CD4-positive, alpha-beta T cell (primary cell): ENCODE measurements around the gene TOM1L2. TPM values are rescaled to one million over a fixed set of nuclear protein-coding genes. Genes with fewer than 3 reads are reported as not detected.

Experiments
- ATAC-seq: fragments of 200-7000 bp; cut with Tn5 transposase; one replicate; pipeline ENCODE4 v1.10.0; 2022; ENCODE audit warnings: mild to moderate bottlenecking; ENCODE audit not compliant: poor library complexity
- CTCF ChIA-PET: fragments of 350-600 bp; sonication (Branson Sonifier 250); formaldehyde crosslinking; loops from one replicate; lab custom pipeline; 2021; ENCODE audit warnings: antibody characterized with exemption, inconsistent platforms; lab: Charles Lee
- POLR2A ChIA-PET: fragments of 350-600 bp; sonication (Branson Sonifier 250); formaldehyde crosslinking; loops from one replicate; lab custom pipeline; 2021; ENCODE audit warnings: antibody characterized with exemption, inconsistent platforms; lab: Charles Lee
- DNase-seq, 14 experiments: peaks; one replicate each; pipeline ENCODE4 v3.0.0-alpha.2; 2013 to 2020; ENCODE audit warnings: mixed read lengths in 2 of 14
- H3K27ac ChIP-seq, 2 donors: one replicate each; pipeline versions ENCODE4 v1.5.1 to v1.7.0; 2013; ENCODE audit warnings: low read length in 2 of 2, low read depth in 1 of 2, mild to moderate bottlenecking in 1 of 2
- H3K27me3 ChIP-seq, 2 experiments: 1 replicate in 1 of 2; 2 replicates in 1 of 2; pipeline versions ENCODE4 v1.6.1 to v1.7.0; 2013; ENCODE audit warnings: low read length in 2 of 2, control low read depth in 1 of 2, mild to moderate bottlenecking in 1 of 2, moderate library complexity in 1 of 2; ENCODE audit not compliant: insufficient read depth in 2 of 2, control insufficient read depth in 1 of 2
- H3K36me3 ChIP-seq: one replicate; pipeline ENCODE4 v1.6.1; 2013; ENCODE audit warnings: low read length, control low read depth; ENCODE audit not compliant: insufficient read depth
- H3K4me1 ChIP-seq: one replicate; pipeline ENCODE4 v1.6.1; 2013; ENCODE audit warnings: low read length, control low read depth; ENCODE audit not compliant: insufficient read depth
- H3K4me3 ChIP-seq: one replicate; pipeline ENCODE4 v1.5.1; 2013; ENCODE audit warnings: mild to moderate bottlenecking, low read length, moderate library complexity
- H3K9me3 ChIP-seq, 2 experiments: 1 replicate in 1 of 2; 2 replicates in 1 of 2; pipeline versions ENCODE4 v1.6.1 to v1.7.0; 2013; ENCODE audit warnings: low read length in 2 of 2, mild to moderate bottlenecking in 2 of 2, control low read depth in 1 of 2, moderate library complexity in 1 of 2; ENCODE audit not compliant: control insufficient read depth in 1 of 2, insufficient read depth in 1 of 2
- H3K27ac Mint-ChIP-seq: one replicate; pipeline ENCODE4 v1.8.0; 2020; ENCODE audit warnings: mixed read lengths
- H3K27me3 Mint-ChIP-seq: one replicate; pipeline ENCODE4 v1.8.0; 2021; ENCODE audit warnings: mixed read lengths
- H3K36me3 Mint-ChIP-seq: one replicate; pipeline ENCODE4 v1.8.0; 2021; ENCODE audit warnings: low read depth, mixed read lengths
- H3K4me1 Mint-ChIP-seq: one replicate; pipeline ENCODE4 v1.8.0; 2021; ENCODE audit warnings: low read depth, mixed read lengths
- H3K4me3 Mint-ChIP-seq: one replicate; pipeline ENCODE4 v1.8.0; 2020; ENCODE audit warnings: mild to moderate bottlenecking, mixed read lengths
- H3K9me3 Mint-ChIP-seq: one replicate; pipeline ENCODE4 v1.8.0; 2020; ENCODE audit warnings: mixed read lengths
- intact Hi-C, 2 experiments: fragments of 100-400 bp; cut with DNase I in 1 of 2; cut with micrococcal nuclease in 1 of 2; formaldehyde crosslinking; loops; one replicate each; pipeline versions ENCODE4 v1.15.1 to v1.9.0; 2023 to 2025; cut with DNase I, micrococcal nuclease
- total RNA-seq, 174 experiments: library from RNA in 2 of 174; stranded (reverse) in 2 of 174; gene quantifications; one replicate each; pipeline ENCODE4 v1.2.3 and lab custom pipeline; 2021 to 2026
- TF ChIP-seq, protein P1 (sequence below): fragments of 200-600 bp; IDR thresholded peaks from one replicate; pipeline ENCODE4 v1.8.0; 2022; ENCODE audit warnings: antibody characterized with exemption, mild to moderate bottlenecking

The TOM1L2 gene
- total RNA-seq, 2 experiments from 2014 or later: 28.5 to 30.5 TPM

DNA sequence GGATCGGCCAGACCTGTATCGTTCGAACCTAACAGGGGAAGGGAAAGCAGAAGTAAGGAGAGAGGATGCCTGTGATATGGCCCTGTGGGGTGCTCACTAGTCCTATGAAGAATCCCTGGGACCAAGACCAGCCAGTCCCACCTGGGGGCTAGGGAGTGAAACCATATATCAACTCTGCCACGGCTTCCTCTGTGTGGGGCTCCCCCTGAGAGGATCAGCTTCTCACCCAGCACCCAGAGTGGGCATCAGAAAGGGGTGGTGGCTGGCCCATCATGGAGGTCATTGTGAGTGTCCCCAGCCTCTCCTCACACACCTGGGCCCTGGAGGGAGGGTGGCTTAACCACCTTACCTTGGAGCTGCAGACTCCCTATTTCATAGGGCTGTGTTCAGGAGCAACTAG, 105.3 kb downstream of the TOM1L2 start:
- TF ChIP-seq, protein P1, sequence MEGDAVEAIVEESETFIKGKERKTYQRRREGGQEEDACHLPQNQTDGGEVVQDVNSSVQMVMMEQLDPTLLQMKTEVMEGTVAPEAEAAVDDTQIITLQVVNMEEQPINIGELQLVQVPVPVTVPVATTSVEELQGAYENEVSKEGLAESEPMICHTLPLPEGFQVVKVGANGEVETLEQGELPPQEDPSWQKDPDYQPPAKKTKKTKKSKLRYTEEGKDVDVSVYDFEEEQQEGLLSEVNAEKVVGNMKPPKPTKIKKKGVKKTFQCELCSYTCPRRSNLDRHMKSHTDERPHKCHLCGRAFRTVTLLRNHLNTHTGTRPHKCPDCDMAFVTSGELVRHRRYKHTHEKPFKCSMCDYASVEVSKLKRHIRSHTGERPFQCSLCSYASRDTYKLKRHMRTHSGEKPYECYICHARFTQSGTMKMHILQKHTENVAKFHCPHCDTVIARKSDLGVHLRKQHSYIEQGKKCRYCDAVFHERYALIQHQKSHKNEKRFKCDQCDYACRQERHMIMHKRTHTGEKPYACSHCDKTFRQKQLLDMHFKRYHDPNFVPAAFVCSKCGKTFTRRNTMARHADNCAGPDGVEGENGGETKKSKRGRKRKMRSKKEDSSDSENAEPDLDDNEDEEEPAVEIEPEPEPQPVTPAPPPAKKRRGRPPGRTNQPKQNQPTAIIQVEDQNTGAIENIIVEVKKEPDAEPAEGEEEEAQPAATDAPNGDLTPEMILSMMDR: no peak
- no peaks in the 10 kb centered on the region for H3K27me3 Mint-ChIP-seq
- H3K27ac Mint-ChIP-seq: no peak overlapping the region
- H3K36me3 ChIP-seq: peaks cover 40% of the 10 kb centered on the region
- intact Hi-C loops: no loop called here
- DNase-seq (no peak), ATAC-seq (no peak)
- no peak overlapping the region for H3K4me3 ChIP-seq
- H3K4me1 ChIP-seq: peaks cover 15% of the 10 kb centered on the region
- ChIA-PET POLR2A (no interaction called here), CTCF (no interaction called here)
- no peak overlapping the region for H3K27ac ChIP-seq
- peaks cover 18% of the 10 kb centered on the region for H3K4me1 Mint-ChIP-seq
- H3K27me3 ChIP-seq: no peaks in the 10 kb centered on the region
- H3K9me3 Mint-ChIP-seq: no peaks in the 10 kb centered on the region
- H3K36me3 Mint-ChIP-seq: peaks cover 45% of the 10 kb centered on the region
- H3K9me3 ChIP-seq: no peaks in the 10 kb centered on the region
- H3K4me3 Mint-ChIP-seq: no peak overlapping the region

DNA sequence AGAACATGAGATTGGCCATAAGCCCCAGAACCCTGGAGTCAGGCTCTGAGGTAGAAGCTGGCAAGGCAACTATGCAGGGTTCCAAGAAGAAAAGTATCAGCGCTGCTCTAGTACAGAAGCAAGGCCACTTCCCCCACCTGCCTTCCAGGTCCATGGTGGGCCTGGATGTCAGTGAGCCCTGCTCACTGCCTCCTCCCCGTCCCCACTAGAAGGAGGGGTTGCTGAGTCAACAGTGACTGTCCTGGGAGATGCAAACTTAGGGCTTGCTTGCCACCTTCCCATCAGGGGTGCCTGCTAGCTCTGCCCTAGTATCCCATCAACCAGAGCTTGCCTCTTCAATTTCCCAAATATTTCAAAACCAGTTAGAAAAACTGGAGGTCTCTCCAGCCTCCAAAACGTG, 105.8 kb downstream of the TOM1L2 start:
- ATAC-seq: no peak
- Histone ChIP-seq H3K36me3 (peaks cover 38% of the 10 kb centered on the region), H3K27me3 (no peaks in the 10 kb centered on the region), H3K4me1 (peaks cover 15% of the 10 kb centered on the region), H3K27ac (no peak overlapping the region), H3K4me3 (no peak overlapping the region), H3K9me3 (no peaks in the 10 kb centered on the region)
- TF ChIP-seq, protein P1: no peak
- no peak for DNase-seq
- peaks cover 40% of the 10 kb centered on the region for H3K36me3 Mint-ChIP-seq
- POLR2A ChIA-PET: no interaction called here
- no peak overlapping the region for H3K27ac Mint-ChIP-seq
- H3K27me3 Mint-ChIP-seq: no peaks in the 10 kb centered on the region
- H3K9me3 Mint-ChIP-seq: no peaks in the 10 kb centered on the region
- intact Hi-C loops: no loop called here
- CTCF ChIA-PET: no interaction called here
- no peak overlapping the region for H3K4me3 Mint-ChIP-seq
- H3K4me1 Mint-ChIP-seq: peaks cover 23% of the 10 kb centered on the region

DNA sequence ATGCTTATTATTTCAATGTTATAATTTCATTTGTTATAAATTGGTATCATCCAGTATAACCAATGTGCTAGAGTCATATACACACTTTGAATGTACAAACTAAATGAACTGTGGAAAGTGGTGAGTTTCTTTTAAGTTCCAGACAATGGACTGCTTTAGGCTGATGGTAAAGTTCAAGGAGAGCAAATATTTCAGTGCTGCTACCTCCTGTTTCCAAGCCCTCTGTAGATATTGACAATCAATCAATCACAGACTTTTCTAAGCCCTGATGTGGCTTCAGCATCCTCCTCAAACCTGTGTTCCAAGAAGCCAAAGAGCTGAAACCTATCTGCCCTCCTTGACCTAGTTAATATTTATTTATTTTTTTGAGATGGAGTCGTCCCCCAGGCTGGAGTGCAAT, 107.2 kb downstream of the TOM1L2 start:
- H3K27ac Mint-ChIP-seq: no peak overlapping the region
- ChIA-PET CTCF (no interaction called here), POLR2A (no interaction called here)
- Histone ChIP-seq H3K27me3 (no peaks in the 10 kb centered on the region), H3K4me3 (no peak overlapping the region), H3K27ac (no peak overlapping the region), H3K36me3 (peaks cover 48% of the 10 kb centered on the region), H3K4me1 (peaks cover 23% of the 10 kb centered on the region), H3K9me3 (no peaks in the 10 kb centered on the region)
- no peak for ATAC-seq
- TF ChIP-seq, protein P1: no peak
- no peak overlapping the region for H3K4me3 Mint-ChIP-seq
- no peak for DNase-seq
- no peaks in the 10 kb centered on the region for H3K27me3 Mint-ChIP-seq
- H3K4me1 Mint-ChIP-seq: peaks cover 33% of the 10 kb centered on the region
- peaks cover 40% of the 10 kb centered on the region for H3K36me3 Mint-ChIP-seq
- no peaks in the 10 kb centered on the region for H3K9me3 Mint-ChIP-seq
- intact Hi-C loops: no loop called here
